IPS-11a (cell line): ENCODE results near the gene SRD5A1.

Source experiments
- H3K4me3 ChIP-seq: one replicate; pipeline ENCODE4 v1.5.1; 2013; ENCODE audit warnings: low read depth, low read length, control low read depth

SRD5A1 gene

DNA sequence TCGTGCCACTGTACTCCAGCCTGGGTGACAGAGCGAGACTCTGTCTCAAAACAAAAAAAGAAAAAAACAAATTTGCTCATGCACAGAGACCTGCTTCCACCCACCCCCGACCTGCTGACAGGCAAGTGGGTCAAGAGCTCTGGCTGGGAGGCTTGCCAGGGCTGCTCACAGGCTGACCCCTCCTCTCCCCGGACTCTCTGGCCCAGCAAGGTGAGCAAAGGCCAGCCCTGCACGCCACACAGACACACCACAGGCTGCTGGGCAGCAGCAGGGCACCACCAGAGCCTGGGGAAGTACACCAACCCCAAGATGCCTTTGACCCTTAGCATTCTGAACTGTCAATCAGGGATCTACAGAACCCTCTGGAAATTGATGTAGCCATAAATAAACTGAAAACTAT, 29.6 kb upstream of the SRD5A1 start:
- no peak overlapping the region for H3K4me3 ChIP-seq

DNA sequence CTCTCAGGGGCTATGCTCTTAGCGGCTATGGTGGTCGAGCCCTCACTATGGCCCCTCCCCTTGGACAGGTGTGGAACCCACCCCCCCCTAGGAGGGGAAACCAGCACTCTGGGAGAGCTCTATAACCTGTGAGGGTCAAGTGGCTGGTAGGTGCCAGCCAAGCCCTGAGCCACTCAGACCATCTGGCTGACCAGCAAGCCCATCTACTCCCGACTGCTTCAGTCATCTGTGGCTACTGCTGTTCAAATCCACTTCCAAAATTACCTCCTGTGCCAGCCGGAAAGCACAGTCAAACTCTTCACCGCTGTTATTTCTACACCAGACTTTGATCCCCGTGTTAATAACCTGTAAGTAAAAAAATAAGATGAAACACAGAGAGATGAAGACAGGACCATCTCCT, 28.9 kb upstream of the SRD5A1 start:
- H3K4me3 ChIP-seq, result no peak overlapping the region

DNA sequence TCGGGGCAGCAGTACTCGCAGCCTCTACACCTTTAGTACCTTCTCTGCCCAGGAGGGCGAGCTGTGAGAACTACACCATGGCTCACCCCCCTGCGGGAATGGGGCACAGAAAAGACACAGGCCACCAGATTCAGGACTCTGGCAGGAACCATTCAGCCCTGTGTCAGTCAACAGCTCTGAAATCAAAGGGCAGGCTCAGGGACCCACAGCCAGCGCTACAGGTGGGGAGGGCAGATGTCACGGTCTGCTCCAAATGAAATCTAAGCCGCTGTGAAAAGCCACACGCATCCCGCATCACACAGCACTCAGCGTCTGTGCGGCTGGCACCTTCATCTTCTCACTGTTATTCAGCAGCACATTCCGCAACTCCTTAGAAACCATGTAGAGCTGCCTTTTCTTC, 28.3 kb upstream of the SRD5A1 start:
- no peak overlapping the region for H3K4me3 ChIP-seq

DNA sequence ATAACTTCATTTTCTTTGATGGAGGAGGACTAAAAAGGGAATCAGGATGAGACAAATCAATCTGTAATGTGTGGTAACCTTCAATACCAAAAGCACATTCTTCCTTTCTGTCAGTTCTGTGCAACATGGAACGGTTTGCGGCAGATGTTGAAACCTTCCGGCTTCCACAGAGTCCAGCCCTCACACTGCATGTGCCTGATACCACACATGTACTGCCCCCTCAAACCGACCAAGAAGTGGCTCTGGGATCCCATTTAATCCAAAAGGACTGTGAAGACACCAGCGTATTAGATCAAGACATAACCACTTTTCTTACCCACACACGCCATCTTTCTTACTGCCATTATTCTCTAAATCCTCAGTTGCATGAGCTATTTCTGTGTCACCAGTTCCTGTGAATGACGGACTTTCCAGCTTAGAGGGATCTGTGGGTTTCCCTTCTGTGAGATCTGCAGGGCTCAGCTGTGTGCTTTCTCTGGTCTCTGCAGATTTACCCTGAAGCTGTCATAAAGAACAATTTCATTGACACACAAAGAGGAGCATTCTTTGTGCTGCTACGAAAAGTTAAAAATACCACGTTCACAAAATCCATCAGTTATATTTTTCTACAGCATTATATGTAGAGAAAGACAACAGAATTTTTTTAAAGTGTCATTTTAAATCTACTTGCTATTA, 26.2 kb upstream of the SRD5A1 start:
- H3K4me3 ChIP-seq, result no peak overlapping the region

DNA sequence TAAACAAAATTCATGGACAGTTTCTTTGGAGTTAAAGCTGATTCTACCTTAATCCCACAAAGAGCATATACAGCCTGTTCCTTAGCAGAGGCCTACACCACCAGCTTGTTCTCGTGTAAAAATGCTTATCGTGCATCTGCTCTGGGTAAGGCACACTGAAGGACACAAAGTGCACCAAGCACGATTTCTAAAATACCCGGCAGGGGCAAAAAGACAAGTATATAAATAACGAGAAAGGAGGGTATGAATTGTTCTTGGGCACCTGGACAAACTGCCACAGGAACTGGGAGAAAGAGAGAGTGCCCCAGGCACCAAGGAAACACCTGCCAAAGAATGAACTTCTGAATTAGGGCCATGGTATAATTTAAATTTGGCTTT, 25.7 kb upstream of the SRD5A1 start:
- H3K4me3 ChIP-seq, result no peak overlapping the region

DNA sequence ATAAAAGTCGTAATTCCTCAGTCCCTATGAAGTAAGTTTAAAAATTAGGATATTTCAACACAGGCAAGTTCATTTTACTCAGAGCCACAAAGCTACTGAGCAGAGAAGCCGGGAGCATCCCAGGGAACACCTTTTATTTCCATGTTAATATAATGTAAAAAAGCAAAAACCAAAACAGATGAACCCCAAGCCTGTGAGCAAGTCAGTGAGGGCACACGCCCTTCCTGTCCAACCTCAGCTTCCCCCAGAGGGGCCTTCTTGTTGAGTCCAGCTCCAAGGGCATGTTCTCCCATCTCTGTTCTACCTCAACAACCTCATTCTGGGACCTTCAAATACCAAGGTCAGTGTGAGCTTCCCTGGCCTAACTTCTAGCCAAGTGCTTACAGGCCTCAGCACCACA, 25.2 kb upstream of the SRD5A1 start:
- H3K4me3 ChIP-seq, result no peak overlapping the region

DNA sequence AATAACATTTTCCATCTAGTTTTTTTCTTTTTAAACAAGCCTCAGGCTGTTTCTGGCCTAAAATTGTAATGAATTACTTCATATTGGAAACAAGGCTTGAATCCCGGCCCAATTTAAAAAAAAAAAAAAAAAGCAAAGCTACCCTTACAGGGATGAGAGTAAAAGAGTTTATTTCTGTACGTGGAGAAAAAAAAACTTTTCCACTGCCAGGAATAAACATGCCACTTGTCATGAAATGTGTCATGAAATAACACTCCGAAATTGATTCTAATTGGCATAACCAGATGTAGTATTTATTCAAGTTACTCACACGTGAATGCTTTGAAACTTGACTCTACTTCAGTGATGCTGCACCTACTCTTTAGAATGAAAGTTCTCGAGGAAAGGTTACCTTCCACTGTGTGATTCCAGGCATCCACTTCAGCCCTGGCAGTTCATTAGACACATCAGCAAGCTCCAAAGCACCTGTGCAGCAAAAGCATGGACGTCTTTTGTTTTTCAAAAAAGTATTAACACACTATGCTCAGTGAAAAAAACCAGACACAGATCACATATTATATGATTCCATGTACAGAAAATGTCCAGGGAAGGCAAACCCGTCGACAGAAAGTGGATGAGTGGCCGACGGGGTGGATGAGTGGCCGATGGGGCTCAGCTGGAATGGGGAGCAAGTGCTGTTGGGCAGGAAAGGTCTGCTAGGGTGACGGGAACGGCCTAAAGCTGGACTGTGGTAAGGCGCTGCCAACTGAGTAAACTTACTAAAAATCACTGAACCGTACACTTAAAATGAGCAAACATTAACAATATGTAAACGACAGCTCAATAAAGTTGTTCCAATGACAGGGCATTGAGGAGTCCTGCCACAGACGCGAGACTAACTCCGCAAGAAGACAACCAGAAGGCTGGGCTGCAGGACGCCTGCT, 21.6 kb upstream of the SRD5A1 start:
- H3K4me3 ChIP-seq, result no peak overlapping the region

DNA sequence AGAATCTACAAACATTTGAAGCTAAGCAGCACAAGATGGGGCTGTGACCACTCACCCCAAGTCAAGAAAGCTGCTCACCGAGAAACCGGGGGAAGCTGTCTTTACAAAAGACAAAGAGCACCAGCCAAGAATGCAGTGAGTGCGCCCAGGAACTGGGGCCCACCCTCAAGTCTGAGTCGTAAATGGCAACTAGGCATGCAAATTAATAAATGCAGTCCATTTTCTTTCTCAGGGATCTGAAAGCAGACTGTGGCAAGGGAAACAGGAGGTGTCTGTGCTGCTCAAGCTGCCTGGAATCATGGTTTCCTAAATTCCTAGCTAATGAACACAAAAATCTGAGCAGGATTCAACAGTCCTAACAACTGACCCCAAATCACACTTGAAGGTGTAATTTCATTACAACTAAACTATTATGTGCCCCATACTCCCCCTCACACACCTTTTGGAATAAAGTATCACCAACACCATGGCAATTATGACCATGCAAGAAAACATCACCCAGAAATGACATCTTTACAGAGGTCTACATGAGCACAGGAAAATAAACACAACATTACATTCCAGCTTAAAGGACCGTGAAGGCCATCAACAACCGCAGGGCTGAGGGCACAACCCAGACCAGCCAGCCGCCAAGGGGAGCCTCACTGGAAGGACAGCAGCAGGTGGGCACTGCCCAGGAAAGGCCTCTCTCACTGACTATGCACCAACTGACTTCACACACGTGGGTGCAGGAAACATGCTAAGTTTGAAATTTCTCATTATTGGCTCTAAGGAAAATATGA, 18.0 kb upstream of the SRD5A1 start:
- no peak overlapping the region for H3K4me3 ChIP-seq

DNA sequence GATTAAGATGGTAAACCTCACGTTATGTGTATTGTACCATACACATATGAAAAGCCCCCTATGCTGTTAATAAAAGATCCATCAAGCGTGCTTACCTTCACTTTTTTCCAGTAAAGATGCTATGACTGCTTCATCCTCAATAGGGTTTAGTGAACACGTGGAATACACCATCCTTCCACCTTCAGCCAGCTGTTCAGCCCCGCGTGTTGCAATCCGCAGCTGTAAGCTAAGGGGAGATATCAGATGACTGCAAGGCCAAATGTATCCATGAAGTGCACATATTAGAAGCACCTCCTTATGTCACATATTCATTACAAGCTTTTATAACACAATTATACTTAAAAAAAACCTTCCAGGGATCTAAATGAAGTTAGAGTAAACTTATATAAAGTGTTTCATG, 16.6 kb upstream of the SRD5A1 start:
- H3K4me3 ChIP-seq, result no peak overlapping the region

DNA sequence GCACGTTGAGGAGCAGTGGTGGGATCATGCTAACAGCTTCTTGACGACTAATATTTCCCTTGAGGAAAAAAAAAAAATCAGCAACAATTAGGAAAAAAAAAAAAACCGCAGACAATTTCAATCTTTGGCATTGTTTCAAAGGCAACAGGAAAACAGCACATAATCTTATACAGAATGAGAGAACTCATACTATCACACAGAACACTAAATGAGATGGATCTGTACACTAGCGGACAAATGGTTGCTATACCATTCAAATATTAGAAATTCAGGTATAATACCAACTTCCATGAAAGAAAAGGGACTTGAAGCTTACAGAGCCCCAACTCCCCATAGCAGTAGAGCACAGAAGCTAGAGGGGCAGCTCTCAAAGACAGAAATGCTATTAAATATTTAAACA, 10.0 kb upstream of the SRD5A1 start:
- no peak overlapping the region for H3K4me3 ChIP-seq

DNA sequence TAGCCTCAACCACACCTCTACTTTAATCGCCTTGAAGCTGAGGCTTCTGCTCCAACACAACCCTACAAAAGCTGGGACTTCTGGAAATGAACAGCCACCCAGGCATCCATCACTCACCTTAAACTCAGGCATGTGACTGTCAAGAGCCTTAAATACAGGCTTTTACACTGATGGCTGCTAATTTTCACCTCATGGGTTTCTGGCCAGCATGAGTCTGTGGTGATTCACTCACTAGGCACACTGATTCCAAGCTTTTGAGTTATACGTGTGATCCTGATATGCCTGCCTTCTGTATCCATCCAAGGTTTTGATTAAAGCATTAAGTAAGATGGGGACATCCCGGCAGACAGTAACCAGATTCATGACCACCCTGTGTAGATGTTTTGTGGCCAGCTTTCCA, 9.3 kb upstream of the SRD5A1 start:
- H3K4me3 ChIP-seq, result no peak overlapping the region

DNA sequence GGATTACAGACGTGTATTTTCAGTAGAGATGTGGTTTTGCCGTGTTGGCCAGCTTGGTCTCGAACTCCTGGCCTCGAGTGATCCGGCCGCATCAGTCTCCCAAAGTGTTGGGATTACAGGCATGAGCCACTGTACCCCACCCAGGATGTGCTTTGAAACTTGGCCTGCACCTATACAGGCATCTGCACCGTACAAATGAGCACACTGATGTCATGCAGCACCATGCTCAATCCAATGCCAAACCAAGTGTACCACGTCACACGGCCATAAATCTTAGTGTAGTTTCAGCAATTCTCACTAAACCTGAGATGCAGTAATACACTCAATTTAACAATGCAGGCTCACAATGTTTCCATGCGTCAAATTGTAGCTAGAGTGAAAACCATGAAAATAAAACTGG, 6.7 kb upstream of the SRD5A1 start:
- H3K4me3 ChIP-seq, result no peak overlapping the region

DNA sequence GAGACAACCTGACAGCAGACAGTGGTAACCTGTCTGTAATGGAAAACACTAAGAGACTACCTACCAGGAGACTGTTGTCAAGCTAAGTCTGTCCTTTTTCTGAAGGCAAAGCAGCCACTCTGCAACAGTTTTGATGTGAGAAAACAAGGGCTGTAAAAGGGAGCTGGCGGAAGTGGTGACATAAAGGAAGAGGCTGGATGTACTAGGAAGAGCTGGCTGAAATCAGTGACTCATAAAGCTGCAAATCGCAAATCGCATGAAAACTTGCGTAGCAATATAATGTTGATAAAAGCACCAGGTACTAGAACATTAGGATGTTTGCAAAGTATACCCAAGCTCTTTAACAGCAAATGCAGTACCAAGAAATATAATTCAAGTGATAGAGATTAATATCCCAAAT, 1.8 kb upstream of the SRD5A1 start:
- H3K4me3 ChIP-seq, result peak overlapping the region; percentile 88

DNA sequence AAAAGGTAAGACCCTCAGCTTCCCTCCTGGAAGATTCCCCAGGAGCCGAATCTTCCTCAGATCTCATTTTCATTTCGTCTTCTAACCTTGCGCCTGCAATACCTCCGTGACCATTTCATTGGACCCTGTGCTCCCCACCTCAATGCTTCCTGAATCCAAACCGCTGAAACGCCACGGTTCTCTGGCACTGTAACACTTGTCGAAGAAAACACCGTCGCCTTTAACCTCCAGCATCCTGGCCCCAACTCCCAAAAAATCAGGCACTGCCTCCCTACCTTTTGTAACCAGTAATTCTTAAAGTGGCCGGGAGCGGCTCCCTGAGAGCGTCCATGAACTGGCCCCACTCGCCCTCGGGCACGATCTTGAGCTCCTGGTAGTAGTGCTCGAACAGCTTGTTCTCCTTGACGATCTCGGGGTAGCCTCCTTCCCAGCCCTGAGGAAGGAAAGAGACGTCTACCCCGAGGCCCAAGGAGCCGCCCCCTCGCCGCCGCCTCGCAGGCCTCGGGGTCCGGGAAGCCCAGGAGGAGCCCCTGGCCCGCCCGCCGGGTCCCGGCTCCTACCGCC, 834 bp upstream of the SRD5A1 start:
- H3K4me3 ChIP-seq, result peak overlapping the region; percentile 88

DNA sequence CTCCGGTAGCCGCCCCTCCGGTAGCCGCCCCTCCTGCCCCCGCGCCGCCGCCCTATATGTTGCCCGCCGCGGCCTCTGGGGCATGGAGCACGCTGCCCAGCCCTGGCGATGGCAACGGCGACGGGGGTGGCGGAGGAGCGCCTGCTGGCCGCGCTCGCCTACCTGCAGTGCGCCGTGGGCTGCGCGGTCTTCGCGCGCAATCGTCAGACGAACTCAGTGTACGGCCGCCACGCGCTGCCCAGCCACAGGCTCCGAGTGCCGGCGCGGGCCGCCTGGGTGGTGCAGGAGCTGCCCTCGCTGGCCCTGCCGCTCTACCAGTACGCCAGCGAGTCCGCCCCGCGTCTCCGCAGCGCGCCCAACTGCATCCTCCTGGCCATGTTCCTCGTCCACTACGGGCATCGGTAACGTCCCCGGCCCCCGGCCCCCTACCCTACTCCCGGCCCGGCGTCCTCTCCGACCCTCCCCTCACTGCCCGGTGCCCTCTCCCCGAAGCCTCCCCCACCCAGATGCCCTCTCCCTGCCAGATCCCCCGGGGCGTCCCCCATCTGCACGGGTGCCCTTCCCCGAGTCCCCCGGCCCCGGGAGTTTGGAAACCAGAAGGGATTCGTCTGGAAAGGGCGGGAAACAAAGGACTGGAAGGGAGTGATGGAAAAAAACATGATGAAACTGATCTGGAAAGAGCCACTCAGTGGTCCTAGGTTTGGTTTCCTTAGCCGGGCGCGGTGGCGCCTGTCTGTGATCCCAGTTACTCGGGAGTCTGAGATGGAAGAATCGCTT, 417 bp downstream of the SRD5A1 start:
- peak overlapping the region; percentile 77 for H3K4me3 ChIP-seq

DNA sequence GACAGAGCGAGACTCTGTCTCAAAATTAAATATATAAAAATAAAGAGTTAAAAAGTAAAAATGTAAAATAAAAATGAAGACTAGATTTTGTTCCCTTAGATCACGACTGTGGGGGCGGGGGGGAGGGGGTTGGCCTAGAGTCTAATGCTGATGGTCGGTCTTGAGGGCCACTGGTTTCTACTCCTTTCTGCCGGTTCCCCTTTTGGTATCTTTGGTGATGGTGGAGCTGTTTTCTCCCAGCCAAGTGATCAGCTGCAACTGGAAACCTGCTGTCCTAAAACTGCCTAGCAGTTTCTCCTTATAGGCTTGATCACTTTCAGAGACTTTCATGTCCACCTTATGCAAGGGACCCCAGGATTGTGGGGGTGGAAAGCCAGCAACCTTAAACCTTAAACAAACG, 1.1 kb downstream of the SRD5A1 start:
- peak overlapping the region; percentile 77 for H3K4me3 ChIP-seq

DNA sequence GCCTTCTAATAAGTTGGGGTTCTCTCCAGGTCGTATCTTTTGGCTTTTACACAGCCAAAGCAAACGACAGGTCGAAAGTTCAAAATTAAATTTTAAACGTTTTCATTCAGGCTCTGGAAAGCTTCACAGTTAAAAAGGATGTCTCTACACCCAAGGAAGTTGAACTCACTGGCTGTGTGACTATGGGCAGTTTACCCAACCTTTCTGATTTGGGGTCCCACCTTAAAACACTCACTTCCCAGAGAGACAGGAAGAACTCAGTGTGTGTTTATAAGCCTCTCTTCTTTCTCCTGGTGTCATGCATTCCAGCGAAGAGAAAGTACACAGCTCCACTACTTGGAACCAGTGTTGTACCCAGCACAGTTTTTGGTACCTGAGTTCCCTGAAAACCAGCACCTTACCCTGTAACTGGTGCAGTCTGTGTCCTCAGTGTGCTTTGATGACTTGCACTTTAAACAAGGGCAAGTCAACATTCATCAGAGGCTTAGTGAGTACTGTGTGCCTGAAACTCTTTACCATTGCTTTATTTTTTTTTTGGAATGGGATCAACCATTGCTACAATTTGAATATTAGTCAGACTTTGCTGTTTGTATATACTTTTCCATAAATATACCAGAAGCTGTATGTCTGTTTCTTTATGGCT, 1.7 kb downstream of the SRD5A1 start:
- no peak overlapping the region for H3K4me3 ChIP-seq

DNA sequence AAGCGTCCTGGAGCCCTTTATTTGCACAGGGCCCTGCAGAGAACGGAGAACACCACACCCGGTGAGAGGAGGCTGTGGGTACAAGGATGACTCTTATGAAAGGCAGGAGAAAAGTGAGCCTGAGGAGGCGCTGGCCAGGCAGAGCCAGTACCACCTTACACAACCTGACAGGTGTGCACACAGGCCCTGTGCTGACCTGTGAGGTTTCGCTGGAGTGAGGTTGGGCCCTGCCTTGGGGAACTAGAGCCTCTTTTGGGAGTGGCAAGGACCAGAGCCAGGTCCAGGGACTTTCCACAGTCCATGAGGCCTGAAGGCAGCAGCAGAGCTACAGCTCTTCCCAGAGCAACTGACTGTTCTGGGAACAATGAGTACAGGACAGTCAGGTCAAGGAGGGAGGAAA, 3.1 kb downstream of the SRD5A1 start:
- no peak overlapping the region for H3K4me3 ChIP-seq

DNA sequence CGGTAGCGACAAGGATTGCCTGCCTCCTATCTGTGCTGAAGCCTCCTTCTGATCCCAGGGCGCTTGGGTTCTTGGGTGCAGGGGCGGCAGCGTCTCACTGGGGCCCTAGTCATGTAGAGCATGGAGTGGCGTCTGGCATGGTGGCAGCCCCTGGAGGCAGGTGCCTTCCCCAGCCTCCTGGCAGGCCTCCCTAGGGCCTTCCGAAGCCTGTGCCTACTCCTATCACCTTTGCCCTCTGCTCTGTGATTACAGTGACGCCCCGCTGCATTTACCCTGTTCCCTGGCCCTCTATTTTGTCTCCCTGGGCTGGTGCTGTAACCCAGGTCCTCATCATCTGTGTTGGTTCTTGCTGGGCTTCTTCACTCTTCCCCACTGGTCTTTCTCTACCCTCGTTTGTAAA, 3.8 kb downstream of the SRD5A1 start:
- no peak overlapping the region for H3K4me3 ChIP-seq

DNA sequence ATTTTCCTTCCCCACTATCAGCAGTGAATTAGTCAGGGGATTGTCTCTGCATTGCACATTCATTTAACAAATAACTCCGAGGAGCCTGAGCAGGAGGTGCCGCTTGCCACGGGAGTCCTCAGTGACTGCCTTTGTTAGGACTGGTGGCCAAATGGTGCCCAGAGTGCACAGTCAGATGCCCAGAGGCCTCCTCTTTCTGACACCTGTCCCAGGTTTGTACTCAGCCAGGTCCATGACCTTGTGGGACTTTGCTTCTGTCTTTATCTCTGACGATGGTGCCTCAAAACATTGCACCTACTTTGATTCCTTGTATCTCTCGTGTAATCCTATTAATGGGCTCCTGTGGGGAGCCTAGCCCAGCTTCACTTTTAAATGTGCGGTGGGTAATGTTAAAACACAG, 4.3 kb downstream of the SRD5A1 start:
- H3K4me3 ChIP-seq, result no peak overlapping the region
